AG04450 (cell line): Measurements from ENCODE around the gene PRXL2A. TPM values are rescaled to one million over a fixed set of nuclear protein-coding genes. Genes with fewer than 3 reads are reported as not detected.

Experiments
- CTCF ChIA-PET: fragments of 300-600, 350-600 bp; formaldehyde crosslinking; extraction: SDS; loops from one replicate; lab custom pipeline; 2022; ENCODE audit warnings: antibody characterized with exemption, inconsistent platforms; lab: Charles Lee
- POLR2A ChIA-PET: fragments of 350-600 bp; formaldehyde crosslinking; extraction: SDS; loops from one replicate; lab custom pipeline; 2021; ENCODE audit warnings: antibody characterized with exemption, inconsistent platforms; lab: Yijun Ruan, JAX
- DNase-seq: peaks from one replicate; pipeline ENCODE4 v3.0.0-alpha.2; 2011; ENCODE audit warnings: low read depth, low spot score
- H3K27ac ChIP-seq: one replicate; pipeline ENCODE4 v1.5.1; 2012; ENCODE audit warnings: low read depth, low read length, control low read depth
- H3K27me3 ChIP-seq: one replicate; pipeline ENCODE4 v1.6.0; 2012; ENCODE audit warnings: low read length; ENCODE audit not compliant: control insufficient read depth, insufficient read depth
- H3K4me3 ChIP-seq: 2 replicates; pipeline ENCODE4 v1.5.1; 2011; ENCODE audit warnings: mild to moderate bottlenecking, low read depth, low read length, control low read depth
- H3K9me3 ChIP-seq: 2 replicates; pipeline ENCODE4 v1.5.1; 2012; ENCODE audit warnings: low read length; ENCODE audit not compliant: control insufficient read depth, insufficient read depth
- CTCF ChIP-seq: IDR thresholded peaks from 2 replicates; pipeline ENCODE4 v1.5.1; 2011; ENCODE audit warnings: low read depth, low read length, control low read depth, inconsistent platforms
- polyA plus RNA-seq: library from polyadenylated mRNA; depleted of rRNA; stranded (reverse); fragments of >200 nt; gene quantifications from 2 replicates; pipeline ENCODE4 v1.2.3, GENCODE V29; 2011

Gene PRXL2A
- polyA plus RNA-seq, 1 experiment, result 5.2 TPM

- H3K27ac ChIP-seq, result peak overlapping the region; percentile 52
- ChIA-PET CTCF (interaction anchor here (1.1 to 8.7 kb wide), 2 partner anchors 10 to 41 kb away, joined by 3 to 90 read pairs; no protein-coding TSS in a partner anchor), POLR2A (no interaction called here)
- no peaks in the 10 kb centered on the region for H3K9me3 ChIP-seq
- no peak overlapping the region for H3K4me3 ChIP-seq
- TF ChIP-seq CTCF, result no peak
- no peaks in the 10 kb centered on the region for H3K27me3 ChIP-seq
- no peak for DNase-seq
Observed at GRCh38 chr10:80463868-80464267, 55.5 kb downstream of the PRXL2A start.

- H3K4me3 ChIP-seq, result 0 out of 2 replicates have a peak overlapping the region, but pooled peaks have one; percentile 13
- ChIA-PET POLR2A (interaction anchor here (0.7 kb wide), 1 partner anchor 62 kb away, joined by 6 read pairs; no protein-coding TSS in a partner anchor), CTCF (interaction anchor here (0.6 to 8.7 kb wide), 3 partner anchors 9 to 40 kb away, joined by 3 to 90 read pairs (median 3); no protein-coding TSS in a partner anchor)
- TF ChIP-seq CTCF, result no peak
- peak overlapping the region; percentile 82 for H3K27ac ChIP-seq
- DNase-seq, result no peak
- no peaks in the 10 kb centered on the region for H3K9me3 ChIP-seq
- H3K27me3 ChIP-seq, result no peaks in the 10 kb centered on the region
Observed at GRCh38 chr10:80464557-80465450, 56.5 kb downstream of the PRXL2A start.

- DNase-seq, result no peak
- no peak for TF ChIP-seq CTCF
- POLR2A ChIA-PET, result interaction anchor here (0.6 kb wide), 1 partner anchor 11 kb away, joined by 5 read pairs; no protein-coding TSS in a partner anchor
- Histone ChIP-seq H3K27ac (peak overlapping the region; percentile 82), H3K9me3 (no peaks in the 10 kb centered on the region), H3K27me3 (no peaks in the 10 kb centered on the region), H3K4me3 (no peak overlapping the region)
- CTCF ChIA-PET, result interaction anchor here (8.7 kb wide), 1 partner anchor 40 kb away, joined by 90 read pairs; no protein-coding TSS in a partner anchor
Observed at GRCh38 chr10:80465451-80465835, 57.1 kb downstream of the PRXL2A start.

GRCh38 chr10:80465839-80466590 is 57.7 kb downstream of the PRXL2A start:
- ChIA-PET CTCF (interaction anchor here (1.2 to 8.7 kb wide), 3 partner anchors 21 to 39 kb away, joined by 3 to 90 read pairs (median 4); no protein-coding TSS in a partner anchor), POLR2A (interaction anchor here (0.6 kb wide), 1 partner anchor 10 kb away, joined by 5 read pairs; no protein-coding TSS in a partner anchor)
- no peak overlapping the region for H3K4me3 ChIP-seq
- no peak for TF ChIP-seq CTCF
- peak overlapping the region; percentile 82 for H3K27ac ChIP-seq
- no peaks in the 10 kb centered on the region for H3K9me3 ChIP-seq
- no peaks in the 10 kb centered on the region for H3K27me3 ChIP-seq
- no peak for DNase-seq
